ENCODE results near the gene PTPRN2.

GRCh38 chr7:158272091-158272490 lies 315.5 kb downstream of the PTPRN2 start:
- TF ChIP-seq, protein P1, sequence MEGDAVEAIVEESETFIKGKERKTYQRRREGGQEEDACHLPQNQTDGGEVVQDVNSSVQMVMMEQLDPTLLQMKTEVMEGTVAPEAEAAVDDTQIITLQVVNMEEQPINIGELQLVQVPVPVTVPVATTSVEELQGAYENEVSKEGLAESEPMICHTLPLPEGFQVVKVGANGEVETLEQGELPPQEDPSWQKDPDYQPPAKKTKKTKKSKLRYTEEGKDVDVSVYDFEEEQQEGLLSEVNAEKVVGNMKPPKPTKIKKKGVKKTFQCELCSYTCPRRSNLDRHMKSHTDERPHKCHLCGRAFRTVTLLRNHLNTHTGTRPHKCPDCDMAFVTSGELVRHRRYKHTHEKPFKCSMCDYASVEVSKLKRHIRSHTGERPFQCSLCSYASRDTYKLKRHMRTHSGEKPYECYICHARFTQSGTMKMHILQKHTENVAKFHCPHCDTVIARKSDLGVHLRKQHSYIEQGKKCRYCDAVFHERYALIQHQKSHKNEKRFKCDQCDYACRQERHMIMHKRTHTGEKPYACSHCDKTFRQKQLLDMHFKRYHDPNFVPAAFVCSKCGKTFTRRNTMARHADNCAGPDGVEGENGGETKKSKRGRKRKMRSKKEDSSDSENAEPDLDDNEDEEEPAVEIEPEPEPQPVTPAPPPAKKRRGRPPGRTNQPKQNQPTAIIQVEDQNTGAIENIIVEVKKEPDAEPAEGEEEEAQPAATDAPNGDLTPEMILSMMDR (IDR thresholded peaks at IDR 0.05) = no peak
- no peak for TF ChIP-seq ZFX (IDR thresholded peaks at IDR 0.05; ENCODE audit: borderline replicate concordance)
